Stomach (tissue), 4 donors: Measurements from ENCODE around the gene MUC22.
A peak's percentile ranks its signal among the peaks of the same experiment; 100 is the strongest.

Experiments used
- EP300 ChIP-seq: sonication (generic); formaldehyde crosslinking; IDR thresholded peaks from one replicate; pipeline ENCODE4 v1.6.1; 2017; ENCODE audit warnings: antibody characterized with exemption
- POLR2A ChIP-seq, 4 donors: fragments of 450-650 bp; IDR thresholded peaks; one replicate each; pipeline ENCODE4 v1.6.1; 2016; ENCODE audit warnings: antibody characterized with exemption in 4 of 4, control low read depth in 2 of 4, mild to moderate bottlenecking in 1 of 4, moderate library complexity in 1 of 4
- POLR2AphosphoS5 ChIP-seq, 3 donors: sonication (generic); formaldehyde crosslinking; IDR thresholded peaks; one replicate each; pipeline ENCODE4 v1.6.1; 2016; ENCODE audit warnings: antibody characterized with exemption in 3 of 3
- TF ChIP-seq, protein P1 (sequence below), 7 experiments: fragments of 450-650 bp in 4 of 7; fragments of 200-600 bp in 3 of 7; sonication (generic) in 3 of 7; IDR thresholded peaks; one replicate each; pipeline ENCODE4 v1.5.1; 2016 to 2019; ENCODE audit warnings: antibody characterized with exemption in 7 of 7, control low read depth in 2 of 7, mild to moderate bottlenecking in 1 of 7

DNA sequence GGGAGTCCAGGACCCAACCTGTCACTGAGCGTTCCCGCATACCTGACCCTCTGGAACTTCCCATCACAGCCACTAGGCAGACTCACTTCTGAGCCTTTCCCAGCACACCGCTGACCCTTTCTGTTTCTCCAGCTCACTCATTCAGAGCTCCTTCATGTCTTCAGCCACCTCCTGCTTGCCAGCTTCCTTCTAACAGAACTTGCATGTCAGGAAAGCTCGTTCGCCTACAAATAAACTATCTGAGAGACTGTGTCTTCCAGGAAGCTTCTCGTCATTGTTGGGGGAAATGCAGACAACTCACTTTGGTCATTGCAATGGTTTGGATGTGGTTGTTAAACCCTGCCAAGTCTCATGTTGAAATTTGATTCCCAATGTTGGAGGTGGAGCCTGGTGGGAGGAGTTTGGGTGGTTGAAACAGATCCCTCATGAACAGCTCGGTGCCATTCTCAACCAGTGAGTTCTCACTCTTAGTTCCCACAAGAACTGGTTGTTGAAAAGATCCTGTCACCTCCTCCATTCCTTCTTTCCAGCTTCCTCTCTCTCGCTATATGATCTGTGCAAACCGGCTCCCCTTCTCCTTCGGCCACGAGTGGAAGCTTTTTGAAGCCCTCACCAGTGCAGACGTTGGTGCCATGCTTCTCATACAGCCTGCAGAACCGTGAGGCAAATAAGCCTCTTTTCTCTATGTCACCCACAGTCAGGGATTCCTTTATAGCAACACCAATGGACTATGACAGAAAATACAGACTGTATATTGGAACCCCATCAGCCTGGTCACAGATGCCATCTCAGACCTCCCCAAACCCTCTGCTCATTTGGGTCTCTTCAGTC lies 28.1 kb upstream of the MUC22 start:
- TF ChIP-seq, protein P1, sequence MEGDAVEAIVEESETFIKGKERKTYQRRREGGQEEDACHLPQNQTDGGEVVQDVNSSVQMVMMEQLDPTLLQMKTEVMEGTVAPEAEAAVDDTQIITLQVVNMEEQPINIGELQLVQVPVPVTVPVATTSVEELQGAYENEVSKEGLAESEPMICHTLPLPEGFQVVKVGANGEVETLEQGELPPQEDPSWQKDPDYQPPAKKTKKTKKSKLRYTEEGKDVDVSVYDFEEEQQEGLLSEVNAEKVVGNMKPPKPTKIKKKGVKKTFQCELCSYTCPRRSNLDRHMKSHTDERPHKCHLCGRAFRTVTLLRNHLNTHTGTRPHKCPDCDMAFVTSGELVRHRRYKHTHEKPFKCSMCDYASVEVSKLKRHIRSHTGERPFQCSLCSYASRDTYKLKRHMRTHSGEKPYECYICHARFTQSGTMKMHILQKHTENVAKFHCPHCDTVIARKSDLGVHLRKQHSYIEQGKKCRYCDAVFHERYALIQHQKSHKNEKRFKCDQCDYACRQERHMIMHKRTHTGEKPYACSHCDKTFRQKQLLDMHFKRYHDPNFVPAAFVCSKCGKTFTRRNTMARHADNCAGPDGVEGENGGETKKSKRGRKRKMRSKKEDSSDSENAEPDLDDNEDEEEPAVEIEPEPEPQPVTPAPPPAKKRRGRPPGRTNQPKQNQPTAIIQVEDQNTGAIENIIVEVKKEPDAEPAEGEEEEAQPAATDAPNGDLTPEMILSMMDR (IDR thresholded peaks at IDR 0.05), result peak in 2 of 7 experiments; percentile 8 to 16
- TF ChIP-seq POLR2A (IDR thresholded peaks at IDR 0.05) (no peak), POLR2AphosphoS5 (IDR thresholded peaks at IDR 0.05) (peak in 1 of 3 donors; percentile 65), EP300 (no peak)
